Measurements from ENCODE around the gene PLA2G12B. TPM values are rescaled to one million over a fixed set of nuclear protein-coding genes. Genes with fewer than 3 reads are reported as not detected.

The PLA2G12B gene
- total and polyA plus RNA-seq, 8 donors: 2.2 TPM; not detected in 7

- H3K4me3 ChIP-seq: no peak overlapping the region
- no peak overlapping the region for H3K27ac ChIP-seq
- intact Hi-C loops (cut with DNase I; ENCODE audit: low total_unique reads): no loop called here
- TF ChIP-seq CTCF (IDR thresholded peaks at IDR 0.05) (no peak), POLR2A (IDR thresholded peaks at IDR 0.05) (no peak), POLR2AphosphoS5 (IDR thresholded peaks at IDR 0.05) (no peak), EP300 (IDR thresholded peaks at IDR 0.05) (no peak)
- no peaks in the 10 kb centered on the region for H3K4me1 ChIP-seq
- no peaks in the 10 kb centered on the region for H3K27me3 ChIP-seq
- no peak for DNase-seq
- H3K9me3 ChIP-seq: no peaks in the 10 kb centered on the region
- WGBS, 5 donors: 85 to 97% (median 92%) methylated on average over 1 of the region's 1 CpG
- H3K36me3 ChIP-seq: no peaks in the 10 kb centered on the region
These were observed 7.6 kb downstream of the PLA2G12B start for GRCh38 chr10:72946963-72947362.

- Histone ChIP-seq H3K9me3 (no peaks in the 10 kb centered on the region), H3K27me3 (no peaks in the 10 kb centered on the region), H3K27ac (no peak overlapping the region), H3K4me3 (no peak overlapping the region), H3K36me3 (no peaks in the 10 kb centered on the region), H3K4me1 (no peaks in the 10 kb centered on the region)
- TF ChIP-seq POLR2A (IDR thresholded peaks at IDR 0.05) (no peak), POLR2AphosphoS5 (IDR thresholded peaks at IDR 0.05) (no peak), EP300 (IDR thresholded peaks at IDR 0.05) (no peak)
- intact Hi-C loops (cut with DNase I; ENCODE audit: low total_unique reads): no loop called here
- WGBS, 5 donors: 50 to 63% (median 59%) methylated on average over 2 of the region's 2 CpGs
- no peak for DNase-seq
These were observed 10.9 kb downstream of the PLA2G12B start for GRCh38 chr10:72943498-72944234.

GRCh38 chr10:72935361-72935760 is 19.2 kb downstream of the PLA2G12B start:
- 85 to 96% (median 92%) methylated on average over 6 of the region's 6 CpGs for WGBS, 5 donors
- Histone ChIP-seq H3K36me3 (no peaks in the 10 kb centered on the region), H3K4me3 (no peak overlapping the region), H3K27ac (no peak overlapping the region), H3K27me3 (no peaks in the 10 kb centered on the region), H3K9me3 (no peaks in the 10 kb centered on the region), H3K4me1 (no peaks in the 10 kb centered on the region)
- TF ChIP-seq EP300 (IDR thresholded peaks at IDR 0.05) (no peak), CTCF (IDR thresholded peaks at IDR 0.05) (no peak), POLR2AphosphoS5 (IDR thresholded peaks at IDR 0.05) (no peak), POLR2A (IDR thresholded peaks at IDR 0.05) (no peak)
- intact Hi-C loops (cut with DNase I; ENCODE audit: low total_unique reads): no loop called here
- no peak for DNase-seq

- Histone ChIP-seq H3K4me3 (no peak overlapping the region), H3K36me3 (no peaks in the 10 kb centered on the region), H3K4me1 (peaks cover 0 to 2% (median under 1%) of the 10 kb centered on the region in 4 donors), H3K9me3 (no peaks in the 10 kb centered on the region), H3K27ac (no peak overlapping the region), H3K27me3 (no peaks in the 10 kb centered on the region)
- no peak for TF ChIP-seq POLR2A (IDR thresholded peaks at IDR 0.05)
- TF ChIP-seq CTCF (IDR thresholded peaks at IDR 0.05): no peak
- no peak for TF ChIP-seq POLR2AphosphoS5 (IDR thresholded peaks at IDR 0.05)
- TF ChIP-seq EP300 (IDR thresholded peaks at IDR 0.05): no peak
- intact Hi-C loops (cut with DNase I; ENCODE audit: low total_unique reads): no loop called here
- 89 to 93% (median 91%) methylated on average over 20 of the region's 20 CpGs for WGBS, 5 donors
- no peak for DNase-seq
These were observed 22.2 kb downstream of the PLA2G12B start for GRCh38 chr10:72932259-72933015.
